HEK293 (cell line): ENCODE measurements around the gene CARMIL3.

Source experiments
- ATF2 ChIP-seq: fragments of 450-650 bp; formaldehyde crosslinking; IDR thresholded peaks from 2 replicates; pipeline ENCODE4 v1.5.1; 2016; ENCODE audit warnings: missing biosample characterization, missing genetic modification characterization, low read depth
- HOXD13 ChIP-seq: sonication (generic); formaldehyde crosslinking; IDR thresholded peaks from 2 replicates; pipeline ENCODE4 v1.8.0; 2022; ENCODE audit warnings: missing genetic modification reagents, borderline replicate concordance
- IKZF3 ChIP-seq: fragments of 450-650 bp; IDR thresholded peaks from 2 replicates; pipeline ENCODE4 v1.5.0; 2018; ENCODE audit warnings: missing biosample characterization, mild to moderate bottlenecking, missing genetic modification characterization, moderate library complexity
- KLF10 ChIP-seq: fragments of 450-650 bp; IDR thresholded peaks from 2 replicates; pipeline ENCODE4 v1.5.1; 2018; ENCODE audit warnings: missing biosample characterization, mild to moderate bottlenecking, missing genetic modification characterization
- KLF17 ChIP-seq: fragments of 450-650 bp; formaldehyde crosslinking; IDR thresholded peaks from 2 replicates; pipeline ENCODE4 v1.5.1; 2016; ENCODE audit warnings: missing biosample characterization, missing genetic modification characterization
- MEIS1 ChIP-seq: sonication (generic); formaldehyde crosslinking; IDR thresholded peaks from 2 replicates; pipeline ENCODE4 v1.8.1; 2022; ENCODE audit warnings: missing genetic modification reagents, mild to moderate bottlenecking, borderline replicate concordance
- MYNN ChIP-seq: fragments of 450-650 bp; formaldehyde crosslinking; IDR thresholded peaks from 2 replicates; pipeline ENCODE4 v1.5.1; 2016; ENCODE audit warnings: missing biosample characterization, missing genetic modification characterization, borderline replicate concordance
- OVOL3 ChIP-seq: fragments of 450-650 bp; formaldehyde crosslinking; IDR thresholded peaks from 2 replicates; pipeline ENCODE4 v1.5.1; 2016; ENCODE audit warnings: missing biosample characterization, missing genetic modification characterization
- PATZ1 ChIP-seq: fragments of 450-650 bp; formaldehyde crosslinking; IDR thresholded peaks from 2 replicates; pipeline ENCODE4 v1.5.1; 2016; ENCODE audit warnings: missing biosample characterization, missing genetic modification characterization
- SCRT1 ChIP-seq: fragments of 450-650 bp; formaldehyde crosslinking; IDR thresholded peaks from 2 replicates; pipeline ENCODE4 v1.5.1; 2016; ENCODE audit warnings: missing biosample characterization, missing genetic modification characterization, borderline replicate concordance
- SETDB1 ChIP-seq: IDR thresholded peaks from one replicate; pipeline ENCODE4 v1.6.1; 2017; ENCODE audit warnings: mild to moderate bottlenecking, low read length, moderate library complexity, mixed read lengths; ENCODE audit not compliant: insufficient read length
- SP2 ChIP-seq: fragments of 450-650 bp; formaldehyde crosslinking; IDR thresholded peaks from 2 replicates; pipeline ENCODE4 v1.5.1; 2016; ENCODE audit warnings: missing biosample characterization, missing genetic modification characterization
- ZBTB44 ChIP-seq: fragments of 450-650 bp; IDR thresholded peaks from 2 replicates; pipeline ENCODE4 v1.5.1; 2018; ENCODE audit warnings: missing biosample characterization, mild to moderate bottlenecking, missing genetic modification characterization
- ZNF155 ChIP-seq: fragments of 450-650 bp; formaldehyde crosslinking; IDR thresholded peaks from 2 replicates; pipeline ENCODE4 v1.5.1; 2016; ENCODE audit warnings: missing biosample characterization, missing genetic modification characterization
- ZNF174 ChIP-seq: fragments of 450-650 bp; formaldehyde crosslinking; IDR thresholded peaks from 2 replicates; pipeline ENCODE4 v1.5.0; 2017; ENCODE audit warnings: missing biosample characterization, mild to moderate bottlenecking, missing genetic modification characterization
- ZNF202 ChIP-seq: fragments of 450-650 bp; formaldehyde crosslinking; IDR thresholded peaks from 2 replicates; pipeline ENCODE4 v1.5.1; 2016; ENCODE audit warnings: missing biosample characterization, missing genetic modification characterization, borderline replicate concordance
- ZNF350 ChIP-seq: fragments of 450-650 bp; formaldehyde crosslinking; IDR thresholded peaks from 2 replicates; pipeline ENCODE4 v1.5.0; 2017; ENCODE audit warnings: missing biosample characterization, mild to moderate bottlenecking, missing genetic modification characterization
- ZNF37A ChIP-seq: fragments of 450-650 bp; IDR thresholded peaks from 2 replicates; pipeline ENCODE4 v1.5.1; 2018; ENCODE audit warnings: missing biosample characterization, missing genetic modification characterization
- ZNF391 ChIP-seq: fragments of 450-650 bp; formaldehyde crosslinking; IDR thresholded peaks from 2 replicates; pipeline ENCODE4 v1.5.1; 2016; ENCODE audit warnings: low read depth, missing biosample characterization, missing genetic modification characterization, borderline replicate concordance
- ZNF394 ChIP-seq: fragments of 450-650 bp; formaldehyde crosslinking; IDR thresholded peaks from 2 replicates; pipeline ENCODE4 v1.5.1; 2016; ENCODE audit warnings: missing biosample characterization, missing genetic modification characterization, mild to moderate bottlenecking, moderate library complexity, borderline replicate concordance
- ZNF404 ChIP-seq: fragments of 450-650 bp; formaldehyde crosslinking; IDR thresholded peaks from 2 replicates; pipeline ENCODE4 v1.5.1; 2017; ENCODE audit warnings: missing biosample characterization, missing genetic modification characterization
- ZNF433 ChIP-seq: fragments of 450-650 bp; formaldehyde crosslinking; IDR thresholded peaks from 2 replicates; pipeline ENCODE4 v1.5.1; 2016; ENCODE audit warnings: missing biosample characterization, missing genetic modification characterization, low read depth
- ZNF473 ChIP-seq: fragments of 450-650 bp; formaldehyde crosslinking; IDR thresholded peaks from 2 replicates; pipeline ENCODE4 v1.5.1; 2017; ENCODE audit warnings: missing biosample characterization, missing genetic modification characterization
- ZNF558 ChIP-seq: fragments of 450-650 bp; formaldehyde crosslinking; IDR thresholded peaks from 2 replicates; pipeline ENCODE4 v1.5.1; 2016; ENCODE audit warnings: missing biosample characterization, missing genetic modification characterization
- ZNF621 ChIP-seq: fragments of 450-650 bp; formaldehyde crosslinking; IDR thresholded peaks from 2 replicates; pipeline ENCODE4 v1.5.1; 2017; ENCODE audit warnings: missing biosample characterization, missing genetic modification characterization
- ZNF624 ChIP-seq: fragments of 450-650 bp; formaldehyde crosslinking; IDR thresholded peaks from 2 replicates; pipeline ENCODE4 v1.5.1; 2017; ENCODE audit warnings: missing biosample characterization, missing genetic modification characterization
- ZNF626 ChIP-seq: fragments of 450-650 bp; sonication (Bioruptor Pico); formaldehyde crosslinking; IDR thresholded peaks from 2 replicates; pipeline ENCODE4 v1.5.1; 2018; ENCODE audit warnings: missing biosample characterization, missing genetic modification characterization, inconsistent platforms
- ZNF660 ChIP-seq: fragments of 450-650 bp; IDR thresholded peaks from 2 replicates; pipeline ENCODE4 v1.5.1; 2018; ENCODE audit warnings: missing biosample characterization, mild to moderate bottlenecking, missing genetic modification characterization
- ZNF664 ChIP-seq: fragments of 450-650 bp; formaldehyde crosslinking; IDR thresholded peaks from 2 replicates; pipeline ENCODE4 v1.5.1; 2016; ENCODE audit warnings: missing biosample characterization, missing genetic modification characterization
- ZNF677 ChIP-seq: fragments of 450-650 bp; IDR thresholded peaks from 2 replicates; pipeline ENCODE4 v1.5.0; 2018; ENCODE audit warnings: missing biosample characterization, mild to moderate bottlenecking, missing genetic modification characterization, moderate library complexity
- ZNF692 ChIP-seq: fragments of 450-650 bp; formaldehyde crosslinking; IDR thresholded peaks from 2 replicates; pipeline ENCODE4 v1.5.1; 2016; ENCODE audit warnings: missing biosample characterization, missing genetic modification characterization
- ZNF830 ChIP-seq: fragments of 450-650 bp; IDR thresholded peaks from 2 replicates; pipeline ENCODE4 v1.5.0; 2018; ENCODE audit warnings: missing biosample characterization, missing genetic modification characterization, low read depth, mild to moderate bottlenecking, moderate library complexity
- ZSCAN23 ChIP-seq: fragments of 450-650 bp; formaldehyde crosslinking; IDR thresholded peaks from 2 replicates; pipeline ENCODE4 v1.5.1; 2016; ENCODE audit warnings: missing biosample characterization, missing genetic modification characterization

The CARMIL3 gene

GRCh38 chr14:24114532-24115421, 63.0 kb downstream of the CARMIL3 start, which contains the start of the genes DCAF11 and NRL (continued):
- TF ChIP-seq ZNF37A (tag by site-specific recombination) (no peak), SCRT1 (no peak), KLF10 (tag by site-specific recombination) (peak; percentile 100), PATZ1 (tag by site-specific recombination) (peak; percentile 92), ZNF677 (tag by site-specific recombination) (no peak), ZNF202 (tag by site-specific recombination) (no peak), ZNF350 (tag by site-specific recombination) (no peak), ZNF660 (tag by site-specific recombination) (no peak), ATF2 (no peak), ZNF433 (tag by site-specific recombination) (no peak), OVOL3 (no peak), SP2 (tag by site-specific recombination) (peak; percentile 92), ZNF692 (tag by site-specific recombination) (peak; percentile 80; the same call in 1 of the 2 replicates), ZSCAN23 (tag by site-specific recombination) (no peak), MYNN (tag by site-specific recombination) (no peak), ZNF174 (tag by site-specific recombination) (no peak), IKZF3 (tag by site-specific recombination) (peak; percentile 47; the same call in 1 of the 2 replicates), SETDB1 (no peak), ZNF621 (no peak), ZNF830 (no peak), ZBTB44 (no peak), ZNF155 (tag by site-specific recombination) (no peak), HOXD13 (CRISPR knock-in tag) (no peak), ZNF391 (tag by site-specific recombination) (peak; percentile 33; the same call in 1 of the 2 replicates), ZNF624 (tag by site-specific recombination) (no peak), KLF17 (tag by site-specific recombination) (peak; percentile 48; the same call in 1 of the 2 replicates), ZNF473 (no peak), ZNF404 (tag by site-specific recombination) (no peak), ZNF394 (tag by site-specific recombination) (peak; percentile 15; the same call in 1 of the 2 replicates), MEIS1 (CRISPR knock-in tag) (no peak), ZNF626 (tag by site-specific recombination) (no peak), ZNF558 (tag by site-specific recombination) (no peak), ZNF664 (tag by site-specific recombination) (peak; percentile 94)
